RWPE2 (cell line): ENCODE results near the gene FCHSD1.

Experiments
- ATAC-seq: fragments of 200-7000 bp; cut with Tn5 transposase; 3 replicates; pipeline ENCODE4 v1.9.1; 2021; ENCODE audit warnings: low read depth
- DNase-seq: peaks from one replicate; pipeline ENCODE4 v3.0.0-alpha.2; 2020; ENCODE audit warnings: low spot score
- H3K27ac ChIP-seq: fragments of 450-650 bp; 2 replicates; pipeline ENCODE4 v1.5.1; 2017; ENCODE audit warnings: mild to moderate bottlenecking; ENCODE audit not compliant: poor library complexity, severe bottlenecking
- H3K27me3 ChIP-seq: fragments of 250-450 bp; sonication (Bioruptor Pico); 2 replicates; pipeline ENCODE4 v1.5.1; 2021; ENCODE audit warnings: mild to moderate bottlenecking, moderate library complexity; ENCODE audit not compliant: insufficient read depth, poor library complexity, severe bottlenecking
- H3K36me3 ChIP-seq: fragments of 250-450 bp; sonication (Bioruptor Pico); 2 replicates; pipeline ENCODE4 v1.5.1; 2020; ENCODE audit warnings: low read depth, mild to moderate bottlenecking, moderate library complexity
- H3K4me1 ChIP-seq: fragments of 250-450 bp; sonication (Bioruptor Pico); 2 replicates; pipeline ENCODE4 v1.5.1; 2021; ENCODE audit warnings: mild to moderate bottlenecking, moderate library complexity; ENCODE audit not compliant: insufficient read depth, poor library complexity, severe bottlenecking
- H3K4me3 ChIP-seq: fragments of 250-450 bp; sonication (Bioruptor Pico); 2 replicates; pipeline ENCODE4 v1.5.1; 2021; ENCODE audit warnings: mild to moderate bottlenecking, moderate library complexity; ENCODE audit not compliant: severe bottlenecking
- H3K9me3 ChIP-seq: fragments of 250-450 bp; sonication (Bioruptor Pico); 2 replicates; pipeline ENCODE4 v1.5.1; 2021; ENCODE audit warnings: mild to moderate bottlenecking, moderate library complexity; ENCODE audit not compliant: severe bottlenecking
- TF ChIP-seq, protein P1 (sequence below): fragments of 450-650 bp; IDR thresholded peaks from one replicate; pipeline ENCODE4 v1.5.1; 2017; ENCODE audit warnings: mild to moderate bottlenecking, moderate library complexity; ENCODE audit not compliant: poor library complexity, severe bottlenecking

Gene FCHSD1

DNA sequence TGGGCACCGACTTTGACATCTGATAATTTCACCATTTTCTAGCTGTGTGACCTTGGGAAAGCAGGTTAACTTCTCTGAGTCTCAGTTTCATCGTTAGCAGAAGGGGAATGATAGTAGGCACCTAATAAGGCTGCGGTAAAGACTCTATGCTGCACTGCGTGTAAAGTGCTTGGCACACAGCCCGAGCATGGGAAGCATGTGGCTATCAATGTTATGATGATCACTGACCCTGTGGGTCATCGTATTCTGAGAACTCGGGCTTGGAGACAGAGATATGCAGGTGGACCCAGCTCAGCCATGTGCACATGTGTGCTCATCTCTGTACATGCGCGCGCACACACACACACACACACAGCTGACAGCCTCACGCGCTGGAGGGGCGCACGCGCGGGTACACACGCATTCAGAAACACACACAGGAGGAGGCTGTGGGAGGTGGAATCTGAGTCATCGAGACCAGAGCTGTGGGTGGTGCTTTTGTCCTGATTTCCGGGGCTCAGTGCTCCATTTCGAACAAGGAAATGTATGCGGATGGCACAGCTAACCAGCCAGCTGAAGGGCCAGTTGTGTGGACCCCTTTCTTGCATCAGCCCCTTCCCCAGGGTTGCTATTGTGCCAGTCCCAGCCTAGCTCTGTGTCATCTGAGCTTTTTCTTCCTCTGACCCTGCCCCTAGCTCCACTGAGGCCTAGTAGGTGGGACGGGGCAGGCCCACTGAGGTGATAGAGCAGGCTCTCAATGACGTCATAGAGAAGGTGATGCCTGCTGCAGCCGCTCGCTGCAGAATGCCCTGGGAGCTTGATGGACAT lies 41.9 kb upstream of the FCHSD1 start:
- Histone ChIP-seq H3K4me1 (peaks cover 10% of the 10 kb centered on the region), H3K36me3 (no peaks in the 10 kb centered on the region), H3K27ac (no peak overlapping the region), H3K27me3 (no peaks in the 10 kb centered on the region), H3K9me3 (no peaks in the 10 kb centered on the region), H3K4me3 (no peak overlapping the region)
- no peak for DNase-seq
- TF ChIP-seq, protein P1, sequence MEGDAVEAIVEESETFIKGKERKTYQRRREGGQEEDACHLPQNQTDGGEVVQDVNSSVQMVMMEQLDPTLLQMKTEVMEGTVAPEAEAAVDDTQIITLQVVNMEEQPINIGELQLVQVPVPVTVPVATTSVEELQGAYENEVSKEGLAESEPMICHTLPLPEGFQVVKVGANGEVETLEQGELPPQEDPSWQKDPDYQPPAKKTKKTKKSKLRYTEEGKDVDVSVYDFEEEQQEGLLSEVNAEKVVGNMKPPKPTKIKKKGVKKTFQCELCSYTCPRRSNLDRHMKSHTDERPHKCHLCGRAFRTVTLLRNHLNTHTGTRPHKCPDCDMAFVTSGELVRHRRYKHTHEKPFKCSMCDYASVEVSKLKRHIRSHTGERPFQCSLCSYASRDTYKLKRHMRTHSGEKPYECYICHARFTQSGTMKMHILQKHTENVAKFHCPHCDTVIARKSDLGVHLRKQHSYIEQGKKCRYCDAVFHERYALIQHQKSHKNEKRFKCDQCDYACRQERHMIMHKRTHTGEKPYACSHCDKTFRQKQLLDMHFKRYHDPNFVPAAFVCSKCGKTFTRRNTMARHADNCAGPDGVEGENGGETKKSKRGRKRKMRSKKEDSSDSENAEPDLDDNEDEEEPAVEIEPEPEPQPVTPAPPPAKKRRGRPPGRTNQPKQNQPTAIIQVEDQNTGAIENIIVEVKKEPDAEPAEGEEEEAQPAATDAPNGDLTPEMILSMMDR = no peak
- ATAC-seq = no peak

DNA sequence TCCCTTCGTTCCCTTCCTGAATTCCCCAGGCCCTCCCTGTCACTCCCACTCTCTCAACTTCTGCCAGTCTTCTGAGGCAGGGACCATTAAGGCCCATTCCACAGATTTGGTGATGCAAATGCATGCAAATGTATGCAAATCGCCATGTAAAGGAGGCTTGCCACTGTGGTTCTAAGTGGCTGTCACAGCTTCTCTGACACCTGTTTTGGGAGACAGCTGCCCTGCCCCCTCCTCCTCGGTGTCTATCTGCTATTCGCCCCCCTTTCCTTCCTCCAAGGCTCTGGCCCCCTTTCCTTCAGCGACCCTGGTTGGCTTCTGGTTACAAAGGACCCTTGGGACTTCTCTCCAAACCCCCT lies 41.3 kb upstream of the FCHSD1 start:
- no peak for ATAC-seq
- no peak for DNase-seq
- H3K27me3 ChIP-seq = no peaks in the 10 kb centered on the region
- H3K4me1 ChIP-seq = peaks cover 10% of the 10 kb centered on the region
- TF ChIP-seq, protein P1 = no peak
- no peaks in the 10 kb centered on the region for H3K36me3 ChIP-seq
- H3K27ac ChIP-seq = no peak overlapping the region
- no peaks in the 10 kb centered on the region for H3K9me3 ChIP-seq
- H3K4me3 ChIP-seq = peak overlapping the region; percentile 9

DNA sequence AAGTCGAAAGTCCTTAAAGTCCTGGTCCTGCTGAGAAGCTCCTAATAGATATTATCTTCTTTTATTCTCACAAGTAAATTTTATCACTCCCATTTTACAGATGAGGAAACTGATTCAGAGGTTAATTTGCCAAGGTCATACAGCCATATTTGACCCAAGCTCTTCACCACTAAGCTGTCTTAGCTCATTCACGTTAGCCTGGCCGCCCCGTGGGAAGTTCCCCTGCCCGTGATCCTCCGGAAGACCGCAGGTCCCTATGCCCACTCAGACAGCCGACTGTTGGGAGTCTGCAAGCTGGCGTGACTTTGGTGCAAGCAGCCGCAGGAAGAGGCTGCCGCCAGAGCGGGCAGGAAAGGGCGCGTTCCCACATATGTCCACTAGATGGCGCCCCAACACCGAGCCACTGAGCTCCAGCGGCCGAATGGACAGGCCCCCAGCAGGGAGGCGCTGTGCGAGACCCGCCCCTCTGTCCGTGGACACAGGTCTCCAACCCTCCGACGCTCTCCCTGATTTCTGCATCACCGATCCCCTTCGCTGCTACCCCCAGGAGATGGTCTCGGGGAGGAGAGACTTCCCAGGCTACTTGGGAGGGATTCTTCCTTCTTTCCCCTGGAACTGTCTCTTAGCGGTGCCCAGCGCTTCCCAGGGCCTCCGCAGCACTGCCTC lies 40.8 kb upstream of the FCHSD1 start:
- H3K4me3 ChIP-seq = peak overlapping the region; percentile 9
- DNase-seq = no peak

DNA sequence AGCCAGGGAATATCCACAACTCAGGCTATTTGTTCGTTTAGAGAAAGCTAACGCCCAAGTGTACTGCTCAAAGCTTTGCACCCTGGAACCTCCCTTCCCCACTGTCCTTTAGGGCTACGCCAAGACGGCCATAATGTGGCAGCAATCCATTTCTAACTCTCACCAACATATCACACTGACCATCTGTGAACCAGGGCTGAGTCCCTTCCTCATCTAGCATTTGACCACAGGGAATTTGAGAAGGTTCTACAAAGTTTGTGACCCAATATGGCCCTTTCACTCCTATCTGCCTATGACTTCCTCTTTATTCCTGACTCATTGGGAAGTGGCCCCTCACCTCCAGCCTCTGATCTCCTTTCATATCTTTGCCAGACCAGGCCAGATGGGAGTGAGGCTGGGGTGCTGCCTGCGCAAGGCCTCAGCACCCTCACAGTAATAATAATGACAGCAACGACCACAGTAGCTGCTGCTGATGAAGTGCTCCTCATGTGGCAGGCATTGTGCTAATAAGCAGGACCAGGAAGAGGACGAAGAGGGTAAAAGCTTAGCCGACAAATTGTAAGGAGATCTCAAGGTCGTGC lies 40.2 kb upstream of the FCHSD1 start:
- peaks cover 10% of the 10 kb centered on the region for H3K4me1 ChIP-seq
- DNase-seq = no peak
- no peak for ATAC-seq

More for the DNA sequence above, 40.8 kb upstream of the FCHSD1 start:
- no peaks in the 10 kb centered on the region for H3K9me3 ChIP-seq
- no peak overlapping the region for H3K27ac ChIP-seq
- H3K4me1 ChIP-seq = peaks cover 10% of the 10 kb centered on the region
- TF ChIP-seq, protein P1 = peak; percentile 99
- H3K27me3 ChIP-seq = no peaks in the 10 kb centered on the region
- peak; percentile 83 for ATAC-seq
- no peaks in the 10 kb centered on the region for H3K36me3 ChIP-seq

More for the DNA sequence above, 40.2 kb upstream of the FCHSD1 start:
- Histone ChIP-seq H3K36me3 (no peaks in the 10 kb centered on the region), H3K9me3 (no peaks in the 10 kb centered on the region), H3K4me3 (no peak overlapping the region), H3K27me3 (no peaks in the 10 kb centered on the region), H3K27ac (no peak overlapping the region)
- TF ChIP-seq, protein P1 = no peak
